Measurements from ENCODE around the gene SIX5. TPM values are rescaled to one million over a fixed set of nuclear protein-coding genes. Genes with fewer than 3 reads are reported as not detected.
"Not testable (repeated sequence)": the region's sequence is repeated elsewhere in the genome, so short reads cannot be mapped to it uniquely, and the experiment has no call there.

Gene SIX5
- total RNA-seq, 1 donor from 2014 or later: 20.6 TPM

DNA sequence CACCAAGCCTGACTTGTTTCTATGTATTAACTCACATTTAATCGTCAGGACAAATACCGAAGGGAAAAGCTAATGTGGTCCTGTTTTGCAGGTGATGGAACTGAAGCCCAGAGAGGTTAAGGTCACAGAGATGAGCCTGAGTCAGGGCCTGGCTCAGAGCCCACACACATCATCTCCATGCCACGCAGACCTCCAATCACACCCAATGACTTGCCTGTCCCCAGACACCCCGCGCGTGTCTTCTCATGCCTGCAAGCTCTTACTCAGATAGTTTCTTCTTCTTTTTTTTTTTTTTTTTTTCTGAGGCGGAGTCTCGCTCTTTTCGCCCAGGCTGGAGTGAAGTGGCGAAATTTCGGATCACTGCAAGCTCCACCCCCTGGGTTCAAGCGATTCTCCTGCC lies 16.4 kb downstream of the SIX5 start:
- Histone ChIP-seq H3K9me3 (no peaks in the 10 kb centered on the region), H3K27ac (no peak overlapping the region), H3K4me3 (no peak overlapping the region), H3K36me3 (no peaks in the 10 kb centered on the region), H3K27me3 (no peaks in the 10 kb centered on the region), H3K4me1 (no peaks in the 10 kb centered on the region)
- DNase-seq (ENCODE audit: extremely low spot score in 2 of 2): no peak
- intact Hi-C loops (cut with DNase I): no loop called here
- TF ChIP-seq, protein P1, sequence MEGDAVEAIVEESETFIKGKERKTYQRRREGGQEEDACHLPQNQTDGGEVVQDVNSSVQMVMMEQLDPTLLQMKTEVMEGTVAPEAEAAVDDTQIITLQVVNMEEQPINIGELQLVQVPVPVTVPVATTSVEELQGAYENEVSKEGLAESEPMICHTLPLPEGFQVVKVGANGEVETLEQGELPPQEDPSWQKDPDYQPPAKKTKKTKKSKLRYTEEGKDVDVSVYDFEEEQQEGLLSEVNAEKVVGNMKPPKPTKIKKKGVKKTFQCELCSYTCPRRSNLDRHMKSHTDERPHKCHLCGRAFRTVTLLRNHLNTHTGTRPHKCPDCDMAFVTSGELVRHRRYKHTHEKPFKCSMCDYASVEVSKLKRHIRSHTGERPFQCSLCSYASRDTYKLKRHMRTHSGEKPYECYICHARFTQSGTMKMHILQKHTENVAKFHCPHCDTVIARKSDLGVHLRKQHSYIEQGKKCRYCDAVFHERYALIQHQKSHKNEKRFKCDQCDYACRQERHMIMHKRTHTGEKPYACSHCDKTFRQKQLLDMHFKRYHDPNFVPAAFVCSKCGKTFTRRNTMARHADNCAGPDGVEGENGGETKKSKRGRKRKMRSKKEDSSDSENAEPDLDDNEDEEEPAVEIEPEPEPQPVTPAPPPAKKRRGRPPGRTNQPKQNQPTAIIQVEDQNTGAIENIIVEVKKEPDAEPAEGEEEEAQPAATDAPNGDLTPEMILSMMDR (IDR thresholded peaks at IDR 0.05): no peak
- TF ChIP-seq POLR2AphosphoS5 (IDR thresholded peaks at IDR 0.05; ENCODE audit: insufficient read depth in 1 of 2, low read depth in 1 of 2): no peak
- no peak for TF ChIP-seq POLR2A (IDR thresholded peaks at IDR 0.05)

DNA sequence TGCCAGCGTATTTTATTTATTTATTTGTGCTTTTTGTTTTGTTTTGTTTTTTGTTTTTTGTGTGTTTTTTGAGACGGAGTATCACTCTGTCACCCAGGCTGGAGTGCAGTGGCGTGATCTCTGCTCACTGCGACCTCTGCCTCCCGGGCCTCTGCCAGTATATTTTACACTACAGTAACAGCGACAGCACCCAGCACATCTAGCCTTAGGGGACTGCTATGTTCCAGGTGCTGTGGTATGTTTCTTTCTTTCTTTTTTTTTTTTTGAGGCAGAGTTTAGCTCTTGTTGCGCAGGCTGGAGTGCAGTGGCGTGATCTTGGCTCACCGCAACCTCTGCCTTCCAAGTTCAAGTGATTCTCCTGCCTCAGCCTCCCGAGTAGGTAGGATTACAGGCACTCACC lies 17.6 kb downstream of the SIX5 start:
- H3K9me3 ChIP-seq; H3K27me3 ChIP-seq; H3K4me3 ChIP-seq; H3K27ac ChIP-seq; DNase-seq (ENCODE audit: extremely low spot score in 2 of 2); H3K36me3 ChIP-seq; intact Hi-C loops (cut with DNase I); H3K4me1 ChIP-seq: not testable (repeated sequence)

DNA sequence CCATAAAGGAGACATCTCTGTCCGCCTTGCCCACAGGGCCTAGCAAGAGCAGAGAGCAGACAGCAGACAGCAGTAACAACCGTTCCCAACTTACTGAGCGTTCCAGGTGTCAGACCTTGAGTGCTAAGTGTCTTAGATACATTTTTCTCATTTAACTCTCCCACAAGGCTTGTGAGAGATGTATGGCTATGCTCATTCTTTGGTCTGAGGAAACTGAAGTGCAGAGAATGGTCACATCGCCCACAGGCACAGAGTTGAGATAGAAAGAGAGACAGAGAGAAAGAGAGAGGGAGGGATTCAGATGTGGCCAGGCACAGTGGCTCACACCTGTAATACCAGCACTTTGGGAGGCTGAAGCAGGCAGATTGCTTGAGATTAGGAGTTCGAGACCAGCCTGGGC lies 21.5 kb downstream of the SIX5 start:
- TF ChIP-seq POLR2AphosphoS5 (IDR thresholded peaks at IDR 0.05; ENCODE audit: insufficient read depth in 1 of 2, low read depth in 1 of 2) (no peak), POLR2A (IDR thresholded peaks at IDR 0.05) (no peak)
- TF ChIP-seq, protein P1 (IDR thresholded peaks at IDR 0.05): no peak
- Histone ChIP-seq H3K4me3 (no peak overlapping the region), H3K4me1 (no peaks in the 10 kb centered on the region), H3K27me3 (no peaks in the 10 kb centered on the region), H3K9me3 (no peaks in the 10 kb centered on the region), H3K36me3 (no peaks in the 10 kb centered on the region), H3K27ac (no peak overlapping the region)
- DNase-seq (ENCODE audit: extremely low spot score in 2 of 2): no peak
- intact Hi-C loops (cut with DNase I): no loop called here

DNA sequence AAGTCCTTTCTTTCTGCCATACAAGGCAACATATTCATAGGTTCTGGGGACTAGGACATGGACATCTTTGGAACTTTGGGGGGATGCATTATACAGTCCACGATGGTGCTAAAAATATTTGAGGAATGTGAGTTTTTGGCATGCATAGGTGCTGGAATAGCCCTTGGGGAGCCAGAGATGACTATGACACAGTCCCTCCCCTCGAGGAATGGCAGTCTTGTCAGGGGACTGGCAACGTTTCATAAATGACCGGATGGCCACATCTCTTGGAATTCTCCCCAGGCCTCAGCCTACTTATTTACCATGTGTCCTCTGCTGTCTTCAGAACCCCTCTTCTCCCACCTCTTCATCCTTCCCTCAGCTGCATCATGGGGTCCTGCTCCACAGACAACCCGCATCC lies 22.2 kb downstream of the SIX5 start:
- no peaks in the 10 kb centered on the region for H3K36me3 ChIP-seq
- H3K27ac ChIP-seq: no peak overlapping the region
- no peaks in the 10 kb centered on the region for H3K9me3 ChIP-seq
- no peak for DNase-seq (ENCODE audit: extremely low spot score in 2 of 2)
- H3K4me3 ChIP-seq: no peak overlapping the region
- H3K4me1 ChIP-seq: no peaks in the 10 kb centered on the region
- intact Hi-C loops (cut with DNase I): no loop called here
- TF ChIP-seq POLR2A (IDR thresholded peaks at IDR 0.05) (no peak), POLR2AphosphoS5 (IDR thresholded peaks at IDR 0.05; ENCODE audit: insufficient read depth in 1 of 2, low read depth in 1 of 2) (no peak)
- TF ChIP-seq, protein P1 (IDR thresholded peaks at IDR 0.05): no peak
- no peaks in the 10 kb centered on the region for H3K27me3 ChIP-seq

DNA sequence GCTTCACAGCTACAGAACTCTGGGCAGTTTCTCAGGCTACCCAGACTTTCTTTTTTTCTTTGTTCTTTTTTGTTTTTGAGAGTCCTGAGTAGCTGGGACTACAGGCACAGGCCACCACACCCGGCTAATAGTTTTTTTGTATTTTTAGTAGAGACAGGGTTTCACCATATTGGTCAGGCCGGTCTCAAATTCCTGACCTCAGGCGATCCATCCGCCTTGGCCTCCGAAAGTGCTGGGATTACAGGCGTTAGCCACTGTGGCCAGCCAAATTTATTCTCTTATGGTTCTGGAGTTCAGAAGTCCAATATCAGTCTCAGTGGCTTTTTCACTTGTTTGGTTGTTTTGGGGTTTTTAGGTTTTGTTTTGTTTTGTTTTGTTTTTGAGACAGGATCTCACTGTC lies 23.4 kb downstream of the SIX5 start:
- Histone ChIP-seq H3K36me3 (no peaks in the 10 kb centered on the region), H3K4me1 (no peaks in the 10 kb centered on the region), H3K27ac (no peak overlapping the region), H3K27me3 (no peaks in the 10 kb centered on the region), H3K4me3 (no peak overlapping the region), H3K9me3 (no peaks in the 10 kb centered on the region)
- TF ChIP-seq POLR2AphosphoS5 (IDR thresholded peaks at IDR 0.05; ENCODE audit: insufficient read depth in 1 of 2, low read depth in 1 of 2) (no peak), POLR2A (IDR thresholded peaks at IDR 0.05) (no peak)
- TF ChIP-seq, protein P1 (IDR thresholded peaks at IDR 0.05): no peak
- intact Hi-C loops (cut with DNase I): no loop called here
- no peak for DNase-seq (ENCODE audit: extremely low spot score in 2 of 2)

DNA sequence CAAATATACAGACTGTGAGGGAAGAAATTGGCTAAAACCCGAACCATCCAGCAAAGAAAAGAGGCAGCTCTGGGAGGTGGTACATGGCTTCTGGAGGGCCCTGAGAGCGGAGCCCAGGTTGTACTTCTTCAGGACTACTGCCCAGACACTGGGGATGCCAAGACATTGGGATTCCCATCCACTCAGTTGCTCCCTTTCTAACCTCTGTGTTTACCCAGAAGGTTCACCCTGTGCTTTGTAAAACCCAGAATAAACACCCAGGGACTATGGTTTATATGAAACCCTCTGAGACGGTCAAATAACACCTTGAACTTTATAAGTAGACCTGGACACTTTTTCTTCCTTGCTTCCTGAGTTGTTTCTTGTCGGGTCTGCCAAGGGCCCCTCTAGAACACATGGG lies 26.1 kb downstream of the SIX5 start:
- TF ChIP-seq POLR2A (IDR thresholded peaks at IDR 0.05) (no peak), POLR2AphosphoS5 (IDR thresholded peaks at IDR 0.05; ENCODE audit: insufficient read depth in 1 of 2, low read depth in 1 of 2) (no peak)
- TF ChIP-seq, protein P1 (IDR thresholded peaks at IDR 0.05): no peak
- no peaks in the 10 kb centered on the region for H3K36me3 ChIP-seq
- intact Hi-C loops (cut with DNase I): no loop called here
- no peak for DNase-seq (ENCODE audit: extremely low spot score in 2 of 2)
- H3K9me3 ChIP-seq: no peaks in the 10 kb centered on the region
- H3K27ac ChIP-seq: no peak overlapping the region
- no peaks in the 10 kb centered on the region for H3K27me3 ChIP-seq
- no peak overlapping the region for H3K4me3 ChIP-seq
- no peaks in the 10 kb centered on the region for H3K4me1 ChIP-seq
